Heart left ventricle (tissue), 13 donors: ENCODE data around the gene DOCK2.

ENCODE experiments used
- CTCF ChIP-seq, 12 donors: fragments of 200-600 bp; sonication (generic) in 4 of 12; IDR thresholded peaks; one replicate each; pipeline versions ENCODE4 v1.5.0 to v1.8.0; 2018 to 2022; ENCODE audit warnings: antibody characterized with exemption in 12 of 12, mild to moderate bottlenecking in 5 of 12
- POLR2A ChIP-seq, 2 donors: fragments of 450-650 bp; IDR thresholded peaks; one replicate each; pipeline ENCODE4 v1.6.1; 2017; ENCODE audit warnings: antibody characterized with exemption in 2 of 2, mild to moderate bottlenecking in 2 of 2, moderate library complexity in 2 of 2
- donor health status: ischemic (EF 13 %, LVEDD 7.1; RV severe dilation, severe dysfunction).
- donor health status: DM: no; HTN: yes; CAD: no.
- donor health status: DM: no; HTN: no; CAD: no.
- donor health status: ischemic (EF 25% LVEDD 6.9; RV normal size, moderate dysfunction).
- donor health status: ischemic (EF 25% LVEDD 5.7; RV mildly dilated, moderate dysfunction).
- donor health status: ischemic (EF 35%, LVEDD 5.7; RV mildly dilated, moderate dysfunction).
- donor health status: nonischemic (EF 11% LVEDD 7.7; RV severe dilation, severe dysfunction).
- donor health status: DM: yes; HTN: yes; CAD: no.
- donor health status: PGD.
- donor health status: ischemic (EF 29% LVEDD 5.4; RV normal size, mild dysfunction).
- donor health status: nonischemic (EF 23%, LVEDD 6.1; RV moderate dilation, normal function).

GRCh38 chr5:169923988-169924387 is 286.9 kb downstream of the DOCK2 start:
- no peak for TF ChIP-seq CTCF (IDR thresholded peaks at IDR 0.05)
- no peak for TF ChIP-seq POLR2A (IDR thresholded peaks at IDR 0.05)
